ES-I3 (cell line): Measurements from ENCODE around the gene PPP2R5C.

Source experiments
- H3K36me3 ChIP-seq: 2 replicates; pipeline ENCODE4 v1.6.1; 2013; ENCODE audit warnings: mild to moderate bottlenecking, low read length, control low read depth, moderate library complexity; ENCODE audit not compliant: insufficient read depth
- H3K4me1 ChIP-seq: 2 replicates; pipeline ENCODE4 v1.6.1; 2013; ENCODE audit warnings: mild to moderate bottlenecking, control low read depth, low read length; ENCODE audit not compliant: insufficient read depth
- H3K9ac ChIP-seq: 2 replicates; pipeline ENCODE4 v1.6.1; 2013; ENCODE audit warnings: low read depth, mild to moderate bottlenecking, low read length, moderate library complexity
- H3K9me3 ChIP-seq: 2 replicates; pipeline ENCODE4 v1.6.1; 2013; ENCODE audit warnings: mild to moderate bottlenecking, low read length, moderate library complexity; ENCODE audit not compliant: control insufficient read depth, insufficient read depth

Gene PPP2R5C

DNA sequence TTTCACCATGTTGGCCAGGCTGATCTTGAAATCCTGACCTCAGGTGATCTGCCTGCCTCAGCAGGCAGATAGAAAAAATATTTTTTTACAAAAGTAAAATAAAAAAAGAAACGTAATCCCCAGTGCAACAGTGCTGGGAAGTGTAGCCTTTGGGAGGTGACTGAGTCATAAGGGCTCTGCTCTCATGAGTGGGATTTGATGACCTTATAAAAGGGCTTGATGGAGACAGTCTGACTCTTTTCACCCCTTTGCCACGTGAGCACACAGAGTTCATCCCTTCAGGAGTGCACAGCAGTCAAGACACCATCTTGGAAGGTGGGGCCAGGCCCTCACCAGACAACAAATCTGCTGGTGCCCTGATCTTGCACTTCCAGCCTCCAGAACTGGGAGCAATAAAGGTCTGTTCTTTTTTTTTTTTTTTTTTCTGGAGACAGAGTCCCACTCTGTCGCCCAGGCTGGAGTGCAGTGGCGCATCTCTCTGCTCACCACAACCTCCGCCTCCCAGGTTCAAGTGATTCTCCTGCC lies 178.2 kb downstream of the PPP2R5C start:
- no peaks in the 10 kb centered on the region for H3K36me3 ChIP-seq
- H3K9ac ChIP-seq, result no peak overlapping the region
- no peaks in the 10 kb centered on the region for H3K4me1 ChIP-seq
- H3K9me3 ChIP-seq, result no peaks in the 10 kb centered on the region

DNA sequence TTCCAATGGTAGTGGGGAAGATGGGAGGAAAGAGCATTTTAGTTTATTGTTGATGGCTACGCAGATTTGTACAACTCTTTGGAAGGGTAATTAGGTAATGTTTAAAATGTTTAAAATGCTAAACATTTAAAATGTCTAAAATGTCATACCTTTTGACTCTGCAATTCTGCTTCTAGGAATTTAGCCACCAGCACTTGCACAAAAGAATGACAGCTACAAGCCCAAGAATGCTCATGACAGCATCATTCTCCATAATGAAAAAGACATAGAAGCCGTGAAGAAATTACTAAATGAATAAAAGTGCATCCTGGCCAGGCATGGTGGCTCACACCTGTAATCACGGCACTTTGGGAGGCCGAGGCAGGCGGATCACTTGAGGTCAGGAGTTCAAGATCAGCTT lies 182.9 kb downstream of the PPP2R5C start:
- Histone ChIP-seq H3K4me1 (no peaks in the 10 kb centered on the region), H3K9me3 (no peaks in the 10 kb centered on the region), H3K36me3 (no peaks in the 10 kb centered on the region), H3K9ac (no peak overlapping the region)

DNA sequence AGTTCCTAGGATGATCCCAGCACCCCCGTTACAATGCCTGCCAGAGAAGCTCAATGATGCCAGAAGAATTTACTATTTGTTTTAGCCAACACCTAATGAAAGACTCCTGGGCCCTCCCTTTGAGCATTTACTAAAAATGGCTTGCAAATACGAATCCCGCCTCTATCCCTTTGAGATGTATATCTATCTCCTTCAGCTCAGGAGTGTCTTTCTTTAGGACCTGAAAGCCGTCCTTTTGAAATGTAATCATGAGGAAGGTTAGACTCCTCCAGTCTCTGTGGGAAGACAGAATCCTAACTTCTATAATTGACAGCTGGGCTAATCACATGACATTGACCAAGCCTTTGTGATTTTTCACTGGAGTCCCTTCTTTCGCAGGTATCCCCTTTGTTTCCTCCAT lies 183.7 kb downstream of the PPP2R5C start:
- Histone ChIP-seq H3K9me3 (no peaks in the 10 kb centered on the region), H3K9ac (no peak overlapping the region), H3K4me1 (no peaks in the 10 kb centered on the region), H3K36me3 (no peaks in the 10 kb centered on the region)

DNA sequence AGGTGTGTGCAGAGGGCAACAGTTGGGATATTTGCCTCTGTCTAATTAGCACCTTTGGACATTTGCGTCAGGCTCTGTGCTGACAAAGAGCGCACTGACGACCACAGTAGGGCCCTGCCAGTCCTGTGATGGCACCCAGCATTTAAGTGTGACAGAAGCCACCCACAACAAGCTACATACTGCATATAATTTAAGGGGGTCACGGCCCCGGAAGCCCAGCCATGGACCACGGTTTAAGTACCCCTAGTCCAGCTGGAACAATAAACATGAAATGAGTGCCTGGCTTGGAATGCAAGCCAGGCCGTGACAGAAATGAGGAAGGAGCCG lies 186.0 kb downstream of the PPP2R5C start:
- Histone ChIP-seq H3K9me3 (no peaks in the 10 kb centered on the region), H3K9ac (peak overlapping the region; percentile 98), H3K4me1 (no peaks in the 10 kb centered on the region), H3K36me3 (no peaks in the 10 kb centered on the region)

DNA sequence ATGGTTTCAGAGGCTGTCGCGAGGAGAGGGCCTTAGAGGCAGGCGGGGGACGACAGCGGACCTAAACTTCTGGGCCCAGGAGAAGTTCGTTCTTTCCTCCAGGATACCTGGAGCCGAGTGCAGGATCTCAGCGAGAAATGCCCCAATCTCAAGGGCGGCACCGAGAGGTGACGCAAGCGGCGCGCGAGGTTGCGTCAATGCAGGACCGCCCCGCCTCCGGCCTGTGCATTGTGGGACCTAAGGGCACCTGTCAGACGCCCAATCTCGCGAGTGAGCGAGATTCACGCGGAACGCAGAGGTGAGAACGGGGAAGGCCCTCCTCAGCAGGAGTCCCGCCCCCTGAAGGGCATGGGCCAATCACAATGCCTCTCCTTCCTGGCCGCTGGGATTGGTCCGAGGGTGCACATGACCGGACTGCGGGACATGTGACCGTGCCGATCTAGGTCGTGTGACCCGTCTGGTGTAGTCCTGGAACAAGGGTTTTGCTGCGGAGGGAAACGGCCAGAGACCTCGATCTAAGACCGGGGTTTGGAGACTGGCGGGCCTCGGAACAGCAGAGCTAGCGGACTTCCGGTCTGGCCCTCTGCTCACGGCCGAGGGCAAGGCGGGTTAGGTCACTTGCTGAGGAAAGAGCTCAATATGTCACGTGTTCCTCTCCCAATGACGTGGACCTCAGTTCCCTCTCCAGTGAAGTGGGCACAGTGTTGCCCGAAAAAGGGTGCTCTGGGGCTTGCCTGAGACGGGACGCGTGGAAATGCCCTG lies 186.6 kb downstream of the PPP2R5C start:
- peak overlapping the region; percentile 98 for H3K9ac ChIP-seq
- H3K4me1 ChIP-seq, result no peaks in the 10 kb centered on the region
- H3K36me3 ChIP-seq, result no peaks in the 10 kb centered on the region
- no peaks in the 10 kb centered on the region for H3K9me3 ChIP-seq

DNA sequence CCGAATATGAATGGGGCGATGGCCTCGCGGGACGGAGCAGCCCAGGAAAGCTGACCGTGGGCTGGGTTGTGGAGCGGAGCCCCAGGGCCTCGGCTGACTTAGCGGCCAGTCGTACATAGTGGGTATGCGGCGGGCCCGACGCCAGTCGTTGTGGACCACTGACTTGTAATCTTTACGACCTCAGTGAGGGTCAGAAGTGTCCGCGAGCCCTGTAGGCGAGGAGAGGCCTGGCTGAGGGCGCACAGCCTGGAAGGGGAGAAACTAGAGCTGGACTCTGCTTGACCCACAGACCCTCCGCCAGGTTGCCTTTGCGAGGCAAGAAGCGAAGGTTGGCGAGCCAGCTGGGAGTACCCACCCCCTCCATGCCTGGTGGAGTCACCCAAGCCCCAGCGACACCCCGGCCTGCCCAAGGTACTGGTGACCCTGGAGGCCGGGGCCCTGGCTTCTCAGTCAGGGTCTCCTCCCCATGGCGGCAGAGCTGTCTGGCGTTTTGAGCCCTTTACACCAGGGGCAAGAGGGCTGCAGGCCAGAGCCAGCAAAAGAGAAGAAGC lies 187.2 kb downstream of the PPP2R5C start:
- H3K4me1 ChIP-seq, result no peaks in the 10 kb centered on the region
- H3K36me3 ChIP-seq, result no peaks in the 10 kb centered on the region
- H3K9me3 ChIP-seq, result no peaks in the 10 kb centered on the region
- H3K9ac ChIP-seq, result peak overlapping the region; percentile 98

DNA sequence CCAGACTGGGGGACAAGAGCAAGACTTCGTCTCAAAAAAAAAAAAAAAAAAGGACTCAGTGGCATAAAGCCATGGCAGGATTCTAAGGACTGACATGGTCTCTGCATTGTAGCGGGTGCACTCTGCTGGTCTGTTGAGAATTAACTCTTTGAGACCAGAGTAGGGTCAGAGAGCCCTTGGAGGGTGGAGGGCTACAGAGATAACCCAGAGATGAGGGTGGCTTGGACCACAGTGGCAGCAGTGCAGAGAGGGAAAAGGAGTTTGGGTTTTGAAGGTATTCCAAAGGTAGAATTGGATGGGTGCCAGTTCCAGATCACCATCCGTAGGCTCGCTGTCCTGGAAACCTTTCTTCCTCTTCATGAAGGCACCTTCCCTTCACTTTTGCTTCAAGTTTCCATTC lies 188.6 kb downstream of the PPP2R5C start:
- no peaks in the 10 kb centered on the region for H3K9me3 ChIP-seq
- H3K4me1 ChIP-seq, result no peaks in the 10 kb centered on the region
- no peaks in the 10 kb centered on the region for H3K36me3 ChIP-seq
- H3K9ac ChIP-seq, result no peak overlapping the region

DNA sequence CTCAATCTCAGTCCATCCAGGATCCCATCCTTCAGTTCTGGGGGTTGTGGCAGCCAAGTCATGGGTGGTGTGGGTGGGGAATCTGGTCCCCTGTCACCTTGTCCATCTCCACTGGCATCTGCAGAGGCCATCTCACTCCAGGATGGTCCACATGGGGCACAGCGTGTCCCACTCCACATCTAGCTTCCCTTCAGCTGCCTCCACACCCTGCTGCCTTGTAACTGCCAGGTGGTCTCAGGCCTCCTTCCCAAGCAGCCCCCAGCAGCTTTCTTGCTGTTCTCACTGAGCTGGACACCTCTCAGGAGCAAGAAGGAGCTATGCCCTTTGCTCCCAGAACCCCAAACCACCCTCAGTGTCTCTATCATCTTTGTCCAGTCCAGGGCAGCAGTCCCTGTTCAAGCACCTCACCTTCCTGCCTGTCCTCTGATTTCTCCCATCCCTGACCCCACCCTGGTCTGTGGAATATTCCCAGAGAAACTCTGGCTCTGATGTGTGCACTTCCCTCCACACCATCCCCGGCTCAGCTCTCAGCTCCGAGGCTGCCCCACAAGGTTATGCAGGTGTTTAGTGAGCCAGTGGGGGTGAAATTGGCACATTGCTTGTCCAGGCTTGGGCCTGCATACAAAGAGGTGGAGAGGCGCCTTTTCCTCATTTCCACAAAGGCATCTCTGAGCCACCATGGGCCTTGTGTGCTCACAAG lies 189.2 kb downstream of the PPP2R5C start:
- Histone ChIP-seq H3K9ac (no peak overlapping the region), H3K4me1 (no peaks in the 10 kb centered on the region), H3K9me3 (no peaks in the 10 kb centered on the region), H3K36me3 (no peaks in the 10 kb centered on the region)

DNA sequence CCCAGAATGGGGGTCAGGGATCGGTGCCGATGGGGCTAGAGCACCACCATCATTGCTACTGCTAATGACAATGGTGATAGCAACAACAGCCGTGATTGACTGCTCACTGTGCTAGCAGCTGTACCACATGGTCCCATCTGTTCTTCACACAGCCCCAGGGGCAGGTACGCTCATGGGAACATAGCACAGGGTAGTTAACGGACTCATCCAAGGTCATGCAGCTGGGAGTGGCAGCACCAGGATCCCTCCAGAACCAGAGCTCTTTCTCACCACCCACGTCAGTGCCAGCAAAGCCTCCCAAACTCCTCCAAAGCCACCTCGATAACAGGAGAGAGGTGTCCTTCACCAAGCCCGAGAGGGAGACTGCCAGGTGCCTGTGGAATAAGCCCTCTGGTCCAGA lies 191.6 kb downstream of the PPP2R5C start:
- Histone ChIP-seq H3K4me1 (no peaks in the 10 kb centered on the region), H3K9ac (no peak overlapping the region), H3K36me3 (no peaks in the 10 kb centered on the region), H3K9me3 (no peaks in the 10 kb centered on the region)

DNA sequence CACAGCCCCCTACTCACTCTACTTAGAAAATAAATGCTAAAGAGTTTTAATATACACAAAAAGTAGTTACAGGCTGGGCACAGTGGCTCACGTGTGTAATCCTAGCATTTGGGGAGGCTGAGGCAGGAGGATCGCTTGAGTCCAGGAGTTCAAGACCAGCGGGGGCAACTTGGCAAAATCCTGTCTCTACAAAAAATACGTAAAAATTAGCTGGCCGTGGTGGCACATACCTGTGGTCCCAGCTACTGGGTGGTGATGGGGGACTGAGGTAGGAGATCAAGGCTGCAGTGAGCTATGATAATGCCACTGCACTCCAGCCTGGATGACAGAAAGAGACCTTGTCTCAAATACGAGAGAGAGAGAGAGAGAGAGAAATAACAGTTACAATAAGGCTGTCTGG lies 193.0 kb downstream of the PPP2R5C start:
- no peak overlapping the region for H3K9ac ChIP-seq
- H3K4me1 ChIP-seq, result no peaks in the 10 kb centered on the region
- H3K36me3 ChIP-seq, result no peaks in the 10 kb centered on the region
- no peaks in the 10 kb centered on the region for H3K9me3 ChIP-seq

DNA sequence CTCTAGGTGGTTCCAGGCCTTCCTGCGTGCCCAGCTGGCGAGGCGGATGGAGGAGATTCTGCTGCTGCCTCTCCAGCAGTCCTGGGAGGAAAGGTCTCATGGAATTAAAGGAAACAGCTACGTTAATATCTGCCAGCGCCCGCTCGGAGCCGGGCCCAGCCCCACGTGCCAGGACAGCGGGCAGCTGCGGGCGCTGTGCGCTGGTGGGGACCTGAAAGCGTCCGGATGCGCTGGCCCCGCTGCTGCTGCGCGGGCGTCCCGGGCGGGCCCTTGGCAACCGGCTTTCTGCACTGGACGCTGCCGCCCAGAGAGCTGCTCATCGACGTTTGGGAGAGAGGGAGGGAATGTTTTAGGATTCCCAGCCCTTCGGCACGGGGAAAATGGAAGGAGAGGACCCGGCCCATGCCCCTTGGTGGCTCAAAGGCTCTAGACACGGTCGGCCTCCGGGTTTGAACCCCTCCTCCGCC lies 194.2 kb downstream of the PPP2R5C start:
- Histone ChIP-seq H3K9ac (no peak overlapping the region), H3K36me3 (no peaks in the 10 kb centered on the region), H3K4me1 (no peaks in the 10 kb centered on the region; the same call in 1 of the 2 replicates), H3K9me3 (no peaks in the 10 kb centered on the region)

DNA sequence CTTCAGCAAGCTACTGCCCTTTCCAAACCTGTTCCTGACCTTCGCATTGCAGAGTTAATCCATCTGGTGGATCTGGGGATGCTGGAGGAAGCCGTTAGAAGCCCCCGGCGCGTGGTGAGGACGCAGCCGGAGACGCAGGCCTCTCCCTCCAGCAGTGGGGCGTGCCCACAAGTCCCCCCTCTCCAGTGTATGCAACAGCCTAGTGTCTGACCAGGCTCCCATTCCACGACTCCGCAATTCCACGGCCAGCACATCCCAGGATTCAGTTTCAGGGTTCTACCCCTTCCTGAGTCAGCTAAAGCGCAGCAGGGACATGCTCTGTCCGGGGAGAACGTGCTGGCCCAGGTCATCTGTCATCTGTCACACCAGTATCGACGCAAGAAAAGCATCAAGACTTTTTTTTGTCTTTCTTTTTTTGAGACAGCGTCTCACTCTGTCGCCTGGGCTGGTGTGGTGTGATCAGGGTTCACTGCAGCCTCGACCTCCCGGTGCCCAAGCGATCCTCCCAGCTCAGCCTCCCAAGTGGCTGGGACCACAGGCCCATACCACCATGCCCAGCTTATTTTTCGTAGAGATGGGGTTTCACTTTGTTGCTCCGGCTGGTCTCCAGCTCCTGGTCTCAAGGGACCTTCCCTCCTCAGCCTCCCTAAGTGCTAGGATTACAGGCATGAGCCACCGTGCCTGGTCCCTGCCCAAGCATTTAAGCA lies 194.8 kb downstream of the PPP2R5C start:
- H3K4me1 ChIP-seq, result no peaks in the 10 kb centered on the region; the same call in 1 of the 2 replicates
- H3K9ac ChIP-seq, result no peak overlapping the region
- H3K36me3 ChIP-seq, result no peaks in the 10 kb centered on the region
- no peaks in the 10 kb centered on the region for H3K9me3 ChIP-seq

DNA sequence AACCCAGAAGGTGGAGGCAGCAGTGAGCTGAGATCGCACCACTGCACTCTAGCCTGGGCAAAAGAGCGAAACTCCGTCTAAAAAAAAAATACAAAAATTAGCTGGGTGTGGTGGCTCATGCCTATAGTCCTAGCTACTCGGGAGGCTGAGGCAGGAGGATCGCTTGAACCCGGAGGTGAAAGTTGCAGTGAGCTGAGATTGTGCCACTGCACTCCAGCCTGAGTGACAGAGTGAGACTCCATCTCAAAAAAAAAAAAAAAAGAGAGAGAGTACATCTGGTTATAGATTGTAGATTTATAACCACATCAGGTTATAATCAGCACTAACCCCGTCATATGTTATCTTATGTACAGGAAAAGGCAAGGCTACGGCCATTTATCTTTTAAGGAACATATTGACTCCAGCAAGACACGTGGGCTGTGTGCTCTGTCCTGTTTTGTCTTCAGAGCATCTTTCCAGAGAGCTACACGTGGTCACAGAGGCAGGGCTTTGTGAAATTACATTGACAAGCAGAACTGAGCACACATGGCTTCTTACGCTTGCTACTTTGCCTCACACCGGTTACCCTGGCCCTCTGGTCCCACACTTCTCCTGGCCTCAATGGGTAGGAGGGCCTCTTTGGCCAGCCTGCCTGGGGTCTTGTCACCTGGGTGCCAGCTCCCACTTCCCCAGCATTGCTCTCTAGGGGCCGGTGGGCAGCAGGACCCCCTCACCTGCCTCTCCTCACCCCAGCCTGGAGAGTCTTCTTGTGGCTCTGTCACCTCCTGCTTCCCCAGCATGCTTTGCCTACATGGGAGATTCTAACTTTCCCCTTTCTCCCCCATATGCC lies 196.1 kb downstream of the PPP2R5C start:
- Histone ChIP-seq H3K9ac (no peak overlapping the region), H3K4me1 (peaks cover 6% of the 10 kb centered on the region; the same call in 1 of the 2 replicates), H3K9me3 (no peaks in the 10 kb centered on the region), H3K36me3 (no peaks in the 10 kb centered on the region)
